CD14-positive monocyte (primary cell): ENCODE results near the gene PARP16. TPM values are rescaled to one million over a fixed set of nuclear protein-coding genes. Genes with fewer than 3 reads are reported as not detected.

ENCODE experiments used
- DNase-seq, 3 donors: peaks; one replicate each; pipeline ENCODE4 v3.0.0-alpha.2; 2011 to 2022
- H2AFZ ChIP-seq: 2 replicates; pipeline ENCODE4 v1.6.0; 2012; ENCODE audit warnings: mild to moderate bottlenecking, low read depth, low read length, inconsistent platforms; ENCODE audit not compliant: insufficient read depth, poor library complexity, severe bottlenecking
- H3K27ac ChIP-seq, 2 donors: 1 replicate in 1 of 2; 2 replicates in 1 of 2; pipeline ENCODE4 v1.5.1; 2012 to 2013; ENCODE audit warnings: low read length in 2 of 2, control low read depth in 1 of 2, inconsistent platforms in 1 of 2, low read depth in 1 of 2, mild to moderate bottlenecking in 1 of 2
- H3K27me3 ChIP-seq, 2 donors: one replicate each; pipeline versions ENCODE4 v1.6.0 to v1.6.1; 2011 to 2013; ENCODE audit warnings: low read length in 2 of 2; ENCODE audit not compliant: control insufficient read depth in 2 of 2, insufficient read depth in 2 of 2
- H3K36me3 ChIP-seq, 2 donors: replicated peaks in 1 of 2; 1 replicate in 1 of 2; 2 replicates in 1 of 2; pipeline versions ENCODE4 v1.5.1 to v1.6.1; 2012 to 2013; ENCODE audit warnings: low read length in 2 of 2, control low read depth in 1 of 2, inconsistent platforms in 1 of 2, mild to moderate bottlenecking in 1 of 2; ENCODE audit not compliant: insufficient read depth in 2 of 2, control insufficient read depth in 1 of 2
- H3K4me1 ChIP-seq, 2 donors: 1 replicate in 1 of 2; 2 replicates in 1 of 2; pipeline versions ENCODE4 v1.5.1 to v1.6.1; 2012 to 2013; ENCODE audit warnings: low read length in 2 of 2, control low read depth in 1 of 2, inconsistent platforms in 1 of 2, mild to moderate bottlenecking in 1 of 2, moderate library complexity in 1 of 2; ENCODE audit not compliant: insufficient read depth in 2 of 2, control insufficient read depth in 1 of 2
- H3K4me2 ChIP-seq: replicated peaks from 2 replicates; pipeline ENCODE3; 2012; ENCODE audit warnings: low read length, moderate library complexity, mild to moderate bottlenecking; ENCODE audit not compliant: poor library complexity, severe bottlenecking; ENCODE audit errors: extremely low read depth
- H3K4me3 ChIP-seq, 3 experiments: fragments of 200-600 bp in 1 of 3; sonication (generic) in 1 of 3; replicated peaks in 1 of 3; 1 replicate in 2 of 3; 2 replicates in 1 of 3; pipeline ENCODE4 v1.5.1; 2011 to 2013; ENCODE audit warnings: low read length in 3 of 3, mild to moderate bottlenecking in 3 of 3, control low read depth in 2 of 3, low read depth in 2 of 3, inconsistent platforms in 1 of 3, moderate library complexity in 1 of 3
- H3K79me2 ChIP-seq: 2 replicates; pipeline ENCODE4 v1.6.0; 2012; ENCODE audit warnings: mild to moderate bottlenecking, control low read depth, inconsistent platforms, low read length, moderate library complexity; ENCODE audit not compliant: insufficient read depth
- H3K9ac ChIP-seq: 2 replicates; pipeline ENCODE4 v1.6.0; 2017; ENCODE audit warnings: low read length, mild to moderate bottlenecking; ENCODE audit not compliant: insufficient read depth, poor library complexity, severe bottlenecking
- H3K9me3 ChIP-seq, 2 donors: replicated peaks in 1 of 2; 1 replicate in 1 of 2; 2 replicates in 1 of 2; pipeline versions ENCODE4 v1.5.1 to v1.6.1; 2012 to 2013; ENCODE audit warnings: low read length in 2 of 2, control low read depth in 1 of 2; ENCODE audit not compliant: control insufficient read depth in 1 of 2, insufficient read depth in 1 of 2
- H4K20me1 ChIP-seq: 2 replicates; pipeline ENCODE4 v1.6.0; 2012; ENCODE audit warnings: mild to moderate bottlenecking, low read length, control low read depth, moderate library complexity; ENCODE audit not compliant: insufficient read depth
- H3K27ac Mint-ChIP-seq, 7 donors: one replicate each; pipeline ENCODE4 v1.8.0; 2020; ENCODE audit warnings: mild to moderate bottlenecking in 7 of 7, mixed read lengths in 7 of 7, moderate library complexity in 6 of 7, inconsistent platforms in 2 of 7
- H3K27me3 Mint-ChIP-seq, 3 donors: one replicate each; pipeline ENCODE4 v1.8.0; 2021 to 2022; ENCODE audit warnings: low read depth in 3 of 3, mild to moderate bottlenecking in 3 of 3, mixed read lengths in 3 of 3, moderate library complexity in 3 of 3, inconsistent platforms in 1 of 3
- H3K36me3 Mint-ChIP-seq, 2 donors: one replicate each; pipeline ENCODE4 v1.8.0; 2020; ENCODE audit warnings: mixed read lengths in 2 of 2, inconsistent platforms in 1 of 2, mild to moderate bottlenecking in 1 of 2
- H3K4me1 Mint-ChIP-seq: one replicate; pipeline ENCODE4 v1.8.0; 2020; ENCODE audit warnings: mild to moderate bottlenecking, mixed read lengths
- H3K4me3 Mint-ChIP-seq, 2 donors: one replicate each; pipeline ENCODE4 v1.8.0; 2020; ENCODE audit warnings: mild to moderate bottlenecking in 2 of 2, mixed read lengths in 2 of 2, moderate library complexity in 1 of 2
- H3K9me3 Mint-ChIP-seq, 7 donors: one replicate each; pipeline ENCODE4 v1.8.0; 2020 to 2022; ENCODE audit warnings: mixed read lengths in 7 of 7, mild to moderate bottlenecking in 6 of 7, moderate library complexity in 6 of 7, inconsistent platforms in 2 of 7
- WGBS: methylation state at CpG from one replicate; pipeline ENCODE4 v1.1.5; 2013; ENCODE audit warnings: missing lambda C conversion rate; ENCODE audit not compliant: insufficient coverage; 5-methylcytosine and 5-hydroxymethylcytosine counted together
- intact Hi-C, 2 donors: fragments of 100-400 bp; cut with micrococcal nuclease; formaldehyde crosslinking; loops; one replicate each; pipeline versions ENCODE4 v1.15.0 to v1.15.1; 2023
- polyA plus RNA-seq, 3 donors: library from polyadenylated mRNA; depleted of rRNA in 1 of 3; unstranded in 2 of 3; stranded (reverse) in 1 of 3; fragments of 300-500 nt in 2 of 3; fragments of >200 nt in 1 of 3; fragmentation: Illumina TruSeq in 2 of 3; gene quantifications; 1 replicate in 2 of 3; 2 replicates in 1 of 3; pipeline ENCODE4 v1.2.3, GENCODE V29; 2012 to 2021
- TF ChIP-seq, protein P1 (sequence below): fragments of 200-600 bp; IDR thresholded peaks from one replicate; pipeline ENCODE4 v1.8.0; 2022; ENCODE audit warnings: antibody characterized with exemption, mild to moderate bottlenecking

PARP16 gene
- polyA plus RNA-seq, 3 donors = 4.8 to 6.9 (median 5.7) TPM

GRCh38 chr15:65213241-65213640, 73.4 kb downstream of the PARP16 start:
- H3K9me3 ChIP-seq = no peaks in the 10 kb centered on the region
- no peaks in the 10 kb centered on the region for H4K20me1 ChIP-seq
- WGBS = 100% methylated on average over 2 of the region's 2 CpGs
- TF ChIP-seq, protein P1, sequence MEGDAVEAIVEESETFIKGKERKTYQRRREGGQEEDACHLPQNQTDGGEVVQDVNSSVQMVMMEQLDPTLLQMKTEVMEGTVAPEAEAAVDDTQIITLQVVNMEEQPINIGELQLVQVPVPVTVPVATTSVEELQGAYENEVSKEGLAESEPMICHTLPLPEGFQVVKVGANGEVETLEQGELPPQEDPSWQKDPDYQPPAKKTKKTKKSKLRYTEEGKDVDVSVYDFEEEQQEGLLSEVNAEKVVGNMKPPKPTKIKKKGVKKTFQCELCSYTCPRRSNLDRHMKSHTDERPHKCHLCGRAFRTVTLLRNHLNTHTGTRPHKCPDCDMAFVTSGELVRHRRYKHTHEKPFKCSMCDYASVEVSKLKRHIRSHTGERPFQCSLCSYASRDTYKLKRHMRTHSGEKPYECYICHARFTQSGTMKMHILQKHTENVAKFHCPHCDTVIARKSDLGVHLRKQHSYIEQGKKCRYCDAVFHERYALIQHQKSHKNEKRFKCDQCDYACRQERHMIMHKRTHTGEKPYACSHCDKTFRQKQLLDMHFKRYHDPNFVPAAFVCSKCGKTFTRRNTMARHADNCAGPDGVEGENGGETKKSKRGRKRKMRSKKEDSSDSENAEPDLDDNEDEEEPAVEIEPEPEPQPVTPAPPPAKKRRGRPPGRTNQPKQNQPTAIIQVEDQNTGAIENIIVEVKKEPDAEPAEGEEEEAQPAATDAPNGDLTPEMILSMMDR = no peak
- DNase-seq = no peak
- Mint-ChIP-seq H3K9me3 (peaks cover 0 to 3% (median 0%) of the 10 kb centered on the region in 7 donors), H3K4me1 (no peaks in the 10 kb centered on the region), H3K4me3 (no peak overlapping the region), H3K27me3 (peaks cover 0 to 4% (median 0%) of the 10 kb centered on the region in 3 donors), H3K27ac (no peak overlapping the region), H3K36me3 (no peaks in the 10 kb centered on the region)
- no peak overlapping the region for H3K9ac ChIP-seq
- H3K27me3 ChIP-seq = no peaks in the 10 kb centered on the region
- no peak overlapping the region for H3K4me3 ChIP-seq
- no peak overlapping the region for H2AFZ ChIP-seq
- no peaks in the 10 kb centered on the region for H3K36me3 ChIP-seq
- no peak overlapping the region for H3K27ac ChIP-seq
- H3K4me2 ChIP-seq = no peak overlapping the region
- no peaks in the 10 kb centered on the region for H3K4me1 ChIP-seq
- intact Hi-C loops = no loop called here
- H3K79me2 ChIP-seq = no peaks in the 10 kb centered on the region

DNA sequence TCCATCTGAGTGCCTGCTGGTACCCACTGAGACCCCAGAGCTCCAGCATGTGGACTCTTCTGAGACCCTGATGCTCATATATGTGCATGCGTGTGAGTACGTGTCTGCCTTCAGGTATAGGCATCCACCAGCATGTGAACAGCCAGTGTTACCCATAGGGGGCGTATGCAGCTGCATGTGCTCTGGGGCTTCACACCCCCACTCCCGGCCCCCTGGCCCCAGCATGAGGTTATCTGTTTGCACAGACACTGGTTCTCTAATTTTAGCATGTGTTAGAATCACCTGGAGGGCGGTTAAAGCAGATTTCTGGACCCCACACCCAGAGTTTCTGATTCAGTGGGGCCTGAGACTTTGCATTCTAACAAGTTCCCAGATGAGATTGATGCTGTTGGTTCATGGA, 74.6 kb downstream of the PARP16 start:
- TF ChIP-seq, protein P1 = peak; percentile 39
- Histone ChIP-seq H3K27ac (no peak overlapping the region), H3K27me3 (no peaks in the 10 kb centered on the region), H3K79me2 (no peaks in the 10 kb centered on the region), H2AFZ (no peak overlapping the region), H3K36me3 (no peaks in the 10 kb centered on the region), H4K20me1 (no peaks in the 10 kb centered on the region), H3K4me1 (no peaks in the 10 kb centered on the region), H3K4me2 (no peak overlapping the region), H3K9me3 (no peaks in the 10 kb centered on the region), H3K9ac (peak overlapping the region; percentile 1), H3K4me3 (no peak overlapping the region)
- Mint-ChIP-seq H3K27me3 (peaks cover 0 to 5% (median 0%) of the 10 kb centered on the region in 3 donors), H3K36me3 (no peaks in the 10 kb centered on the region), H3K4me3 (no peak overlapping the region), H3K4me1 (no peaks in the 10 kb centered on the region), H3K27ac (no peak overlapping the region), H3K9me3 (peaks cover 0 to 3% (median 0%) of the 10 kb centered on the region in 7 donors)
- WGBS = 79% methylated on average over 5 of the region's 5 CpGs
- intact Hi-C loops = no loop called here
- DNase-seq = no peak
